H9 (cell line): ENCODE results near the gene ROBO1. TPM values are rescaled to one million over a fixed set of nuclear protein-coding genes. Genes with fewer than 3 reads are reported as not detected.

Experiments
- DNase-seq: peaks from one replicate; pipeline ENCODE4 v3.0.0-alpha.2; 2017
- H2AFZ ChIP-seq: one replicate; pipeline ENCODE4 v1.6.1; 2013; ENCODE audit warnings: mild to moderate bottlenecking, low read length, control low read depth, moderate library complexity
- H2AK5ac ChIP-seq: 2 replicates; pipeline ENCODE4 v1.6.1; 2013; ENCODE audit warnings: low read length, control low read depth, mixed read lengths; ENCODE audit not compliant: insufficient read length
- H2BK120ac ChIP-seq: one replicate; pipeline ENCODE4 v1.6.1; 2013; ENCODE audit warnings: low read depth, mild to moderate bottlenecking, low read length, control low read depth, inconsistent platforms; ENCODE audit not compliant: poor library complexity, severe bottlenecking
- H2BK12ac ChIP-seq: 2 replicates; pipeline ENCODE4 v1.6.1; 2013; ENCODE audit warnings: low read length, control low read depth, mixed read lengths, low read depth; ENCODE audit not compliant: insufficient read length
- H2BK15ac ChIP-seq: 2 replicates; pipeline ENCODE4 v1.6.1; 2013; ENCODE audit warnings: low read depth, low read length, control low read depth
- H2BK20ac ChIP-seq: one replicate; pipeline ENCODE4 v1.6.1; 2013; ENCODE audit warnings: low read depth, mild to moderate bottlenecking, low read length, control low read depth, inconsistent platforms; ENCODE audit not compliant: poor library complexity, severe bottlenecking
- H2BK5ac ChIP-seq: 2 replicates; pipeline ENCODE4 v1.6.1; 2013; ENCODE audit warnings: low read length, control low read depth, mixed read lengths; ENCODE audit not compliant: insufficient read length
- H3K14ac ChIP-seq: 2 replicates; pipeline ENCODE4 v1.6.1; 2013; ENCODE audit warnings: low read length, control low read depth; ENCODE audit not compliant: insufficient read depth
- H3K18ac ChIP-seq: 2 replicates; pipeline ENCODE4 v1.6.1; 2013; ENCODE audit warnings: low read depth, mild to moderate bottlenecking, mixed read lengths, low read length, control low read depth; ENCODE audit not compliant: insufficient read length
- H3K23ac ChIP-seq: 2 replicates; pipeline ENCODE4 v1.6.1; 2013; ENCODE audit warnings: low read length, control low read depth, mixed read lengths, low read depth; ENCODE audit not compliant: insufficient read length
- H3K23me2 ChIP-seq: 2 replicates; pipeline ENCODE4 v1.6.1; 2013; ENCODE audit warnings: low read depth, mild to moderate bottlenecking, mixed read lengths, low read length, control low read depth; ENCODE audit not compliant: insufficient read length, poor library complexity, severe bottlenecking
- H3K27ac ChIP-seq: 2 replicates; pipeline ENCODE4 v1.5.1; 2013; ENCODE audit warnings: low read length, control low read depth, mixed read lengths, low read depth; ENCODE audit not compliant: insufficient read length
- H3K27me3 ChIP-seq: 2 replicates; pipeline ENCODE4 v1.6.1; 2013; ENCODE audit warnings: low read length, control low read depth, inconsistent platforms; ENCODE audit not compliant: insufficient read depth
- H3K4ac ChIP-seq: 2 replicates; pipeline ENCODE4 v1.6.1; 2013; ENCODE audit warnings: low read depth, mild to moderate bottlenecking, control low read depth, inconsistent platforms, low read length, moderate library complexity
- H3K4me1 ChIP-seq: 2 replicates; pipeline ENCODE4 v1.6.1; 2013; ENCODE audit warnings: low read length, control low read depth, inconsistent platforms; ENCODE audit not compliant: insufficient read depth
- H3K4me2 ChIP-seq: 2 replicates; pipeline ENCODE4 v1.6.1; 2013; ENCODE audit warnings: low read length, control low read depth, mixed read lengths; ENCODE audit not compliant: insufficient read length, insufficient read depth
- H3K56ac ChIP-seq: 2 replicates; pipeline ENCODE4 v1.6.1; 2013; ENCODE audit warnings: low read depth, mild to moderate bottlenecking, mixed read lengths, low read length, control low read depth; ENCODE audit not compliant: insufficient read length
- H3K79me1 ChIP-seq: 2 replicates; pipeline ENCODE4 v1.6.1; 2013; ENCODE audit warnings: low read depth, mild to moderate bottlenecking, moderate library complexity, low read length, control low read depth, inconsistent platforms; ENCODE audit not compliant: insufficient read depth, poor library complexity, severe bottlenecking
- H3K79me2 ChIP-seq: 2 replicates; pipeline ENCODE4 v1.6.1; 2013; ENCODE audit warnings: low read length, control low read depth, inconsistent platforms; ENCODE audit not compliant: insufficient read depth
- H3K9ac ChIP-seq: 2 replicates; pipeline ENCODE4 v1.6.1; 2013; ENCODE audit warnings: low read length, control low read depth, mixed read lengths; ENCODE audit not compliant: insufficient read length; ENCODE audit errors: extremely low read depth
- H3K9me3 ChIP-seq: one replicate; pipeline ENCODE4 v1.6.1; 2013; ENCODE audit warnings: low read depth, low read length, inconsistent platforms; ENCODE audit not compliant: control insufficient read depth
- H3T11ph ChIP-seq: one replicate; pipeline ENCODE4 v1.6.1; 2013; ENCODE audit warnings: mild to moderate bottlenecking, low read length, control low read depth, inconsistent platforms
- H4K20me1 ChIP-seq: one replicate; pipeline ENCODE4 v1.6.1; 2013; ENCODE audit not compliant: control insufficient read depth, insufficient read length, insufficient read depth
- H4K5ac ChIP-seq: 2 replicates; pipeline ENCODE4 v1.6.1; 2013; ENCODE audit warnings: low read depth, mild to moderate bottlenecking, mixed read lengths, low read length, control low read depth; ENCODE audit not compliant: insufficient read length
- H4K8ac ChIP-seq: replicated peaks from 2 replicates; pipeline ENCODE4 v1.6.1; 2013; ENCODE audit warnings: low read length, control low read depth, mixed read lengths, low read depth; ENCODE audit not compliant: insufficient read length
- H4K91ac ChIP-seq: 2 replicates; pipeline ENCODE4 v1.6.1; 2013; ENCODE audit warnings: low read depth, mild to moderate bottlenecking, moderate library complexity, mixed read lengths, low read length, control low read depth; ENCODE audit not compliant: insufficient read length
- H3K27ac Mint-ChIP-seq, 3 experiments: 2 replicates in 2 of 3; 3 replicates in 1 of 3; pipeline ENCODE4 v1.8.0; 2020 to 2021; ENCODE audit warnings: mixed read lengths in 3 of 3, mild to moderate bottlenecking in 1 of 3, moderate library complexity in 1 of 3
- H3K27me3 Mint-ChIP-seq: 2 replicates; pipeline ENCODE4 v1.8.0; 2021; ENCODE audit warnings: low read depth, mild to moderate bottlenecking, moderate library complexity, mixed read lengths
- H3K36me3 Mint-ChIP-seq, 3 experiments: 2 replicates in 2 of 3; 3 replicates in 1 of 3; pipeline ENCODE4 v1.8.0; 2020 to 2021; ENCODE audit warnings: low read depth in 3 of 3, mixed read lengths in 3 of 3; ENCODE audit not compliant: insufficient read depth in 1 of 3
- H3K4me1 Mint-ChIP-seq, 2 experiments: 2 replicates each; pipeline ENCODE4 v1.8.0; 2020; ENCODE audit warnings: mixed read lengths in 2 of 2
- H3K4me3 Mint-ChIP-seq, 2 experiments: 2 replicates in 1 of 2; 3 replicates in 1 of 2; pipeline ENCODE4 v1.8.0; 2020 to 2021; ENCODE audit warnings: mild to moderate bottlenecking in 2 of 2, mixed read lengths in 2 of 2, moderate library complexity in 1 of 2
- H3K9me3 Mint-ChIP-seq, 2 experiments: 2 replicates in 1 of 2; 3 replicates in 1 of 2; pipeline ENCODE4 v1.8.0; 2020; ENCODE audit warnings: mild to moderate bottlenecking in 2 of 2, mixed read lengths in 2 of 2, moderate library complexity in 1 of 2
- CTCF ChIP-seq: fragments of 200-600 bp; sonication (generic); conservative IDR thresholded peaks from 3 replicates; pipeline ENCODE4 v1.8.0; 2021; ENCODE audit warnings: antibody characterized with exemption, mild to moderate bottlenecking
- WGBS: extraction: QIAGEN DNeasy Blood & Tissue Kit; methylation state at CpG from one replicate; pipeline ENCODE4 v1.1.7; 2013; ENCODE audit warnings: missing lambda C conversion rate, low lambda C conversion rate, mixed read lengths; ENCODE audit not compliant: insufficient read length; ENCODE audit errors: extremely low coverage; 5-methylcytosine and 5-hydroxymethylcytosine counted together
- total RNA-seq: library from RNA; stranded (reverse); gene quantifications from 2 replicates; pipeline ENCODE4 v1.2.1, GENCODE V29; 2021

The ROBO1 gene
- total RNA-seq, 1 experiment from 2014 or later, result 62.7 TPM

GRCh38 chr3:79367803-79368202, 400.0 kb downstream of the ROBO1 start:
- H3K27ac ChIP-seq, result no peak overlapping the region
- H4K20me1 ChIP-seq, result no peaks in the 10 kb centered on the region
- H3K23ac ChIP-seq, result no peak overlapping the region
- H3K9me3 ChIP-seq, result peaks cover 4% of the 10 kb centered on the region
- no peak overlapping the region for H2BK5ac ChIP-seq
- no peak overlapping the region for H2BK12ac ChIP-seq
- no peak overlapping the region for H3K4me3 Mint-ChIP-seq
- no peaks in the 10 kb centered on the region for H3K79me2 ChIP-seq
- H3K18ac ChIP-seq, result no peak overlapping the region
- WGBS, result no CpG with 5 or more reads among the region's 6 CpGs
- H3K4me1 Mint-ChIP-seq, result peaks cover 6 to 14% of the 10 kb centered on the region in 2 experiments
- no peak overlapping the region for H3K9ac ChIP-seq
- no peaks in the 10 kb centered on the region for H3K27me3 ChIP-seq
- H3T11ph ChIP-seq, result no peak overlapping the region
- peaks cover 11 to 15% of the 10 kb centered on the region in 2 experiments for H3K9me3 Mint-ChIP-seq
- no peak overlapping the region for H2AK5ac ChIP-seq
- H2BK120ac ChIP-seq, result no peak overlapping the region
- no peak overlapping the region for H4K8ac ChIP-seq
- no peak overlapping the region for H3K56ac ChIP-seq
- H3K4ac ChIP-seq, result no peak overlapping the region
- no peak overlapping the region for H2BK20ac ChIP-seq
- no peak for DNase-seq
- H2AFZ ChIP-seq, result no peak overlapping the region
- peak overlapping the region in 2 of 3 experiments; percentile 66 to 75; a peak in 2 of 7 replicates for H3K27ac Mint-ChIP-seq
- no peak overlapping the region for H3K14ac ChIP-seq
- no peak overlapping the region for H4K5ac ChIP-seq
- H2BK15ac ChIP-seq, result no peak overlapping the region
- no peak overlapping the region for H3K4me2 ChIP-seq
- no peaks in the 10 kb centered on the region for H3K79me1 ChIP-seq
- no peak for TF ChIP-seq CTCF
- H3K27me3 Mint-ChIP-seq, result no peaks in the 10 kb centered on the region
- H3K4me1 ChIP-seq, result no peaks in the 10 kb centered on the region
- no peaks in the 10 kb centered on the region for H3K23me2 ChIP-seq
- H4K91ac ChIP-seq, result no peak overlapping the region
- peaks cover 3 to 16% (median 8%) of the 10 kb centered on the region in 3 experiments; a peak in 6 of 7 replicates for H3K36me3 Mint-ChIP-seq
